HPDE6-E6E7 (cell line): Measurements from ENCODE around the gene KITLG.
"Not testable (repeated sequence)": the region's sequence is repeated elsewhere in the genome, so short reads cannot be mapped to it uniquely, and the experiment has no call there.

Experiments used
- DNase-seq: peaks from one replicate; pipeline ENCODE4 v3.0.0; 2011; ENCODE audit warnings: missing footprints; ENCODE audit errors: extremely low spot score

The KITLG gene

GRCh38 chr12:88576866-88577265, 3.4 kb downstream of the KITLG start:
- DNase-seq, result no peak

- no peak for DNase-seq
Measured at GRCh38 chr12:88575361-88575970, 4.8 kb downstream of the KITLG start.

- DNase-seq, result no peak
Measured at GRCh38 chr12:88574278-88574677, 6.0 kb downstream of the KITLG start.

GRCh38 chr12:88573583-88573982, 6.7 kb downstream of the KITLG start:
- no peak for DNase-seq

- DNase-seq, result no peak
Measured at GRCh38 chr12:88572781-88573549, 7.3 kb downstream of the KITLG start.

GRCh38 chr12:88571543-88571942, 8.7 kb downstream of the KITLG start:
- no peak for DNase-seq

GRCh38 chr12:88570103-88570502, 10.2 kb downstream of the KITLG start:
- no peak for DNase-seq

GRCh38 chr12:88566430-88566829, 13.8 kb downstream of the KITLG start:
- no peak for DNase-seq

- no peak for DNase-seq
Measured at GRCh38 chr12:88562846-88563582, 17.3 kb downstream of the KITLG start.

GRCh38 chr12:88562151-88562550, 18.1 kb downstream of the KITLG start:
- no peak for DNase-seq

GRCh38 chr12:88559772-88560171, 20.5 kb downstream of the KITLG start:
- DNase-seq, result no peak

- no peak for DNase-seq
Measured at GRCh38 chr12:88559199-88559598, 21.1 kb downstream of the KITLG start.

- DNase-seq, result no peak
Measured at GRCh38 chr12:88558340-88558867, 21.9 kb downstream of the KITLG start.

GRCh38 chr12:88556213-88556774, 24.0 kb downstream of the KITLG start:
- DNase-seq, result no peak

- DNase-seq, result no peak
Measured at GRCh38 chr12:88553941-88554658, 26.2 kb downstream of the KITLG start.

- no peak for DNase-seq
Measured at GRCh38 chr12:88552610-88553079, 27.6 kb downstream of the KITLG start.

- no peak for DNase-seq
Measured at GRCh38 chr12:88549929-88550328, 30.3 kb downstream of the KITLG start.

GRCh38 chr12:88547949-88548348, 32.3 kb downstream of the KITLG start:
- DNase-seq, result not testable (repeated sequence)

- DNase-seq, result no peak
Measured at GRCh38 chr12:88546853-88547252, 33.4 kb downstream of the KITLG start.

- no peak for DNase-seq
Measured at GRCh38 chr12:88546226-88546625, 34.0 kb downstream of the KITLG start.
